BLaER1 (cell line): ENCODE measurements around the gene RNF4.

Source experiments
- H3K27ac ChIP-seq: shearing (Covaris generic); formaldehyde crosslinking; 2 replicates; pipeline ENCODE4 v1.8.1; 2022
- H3K27me3 ChIP-seq: shearing (Covaris generic); formaldehyde crosslinking; 2 replicates; pipeline ENCODE4 v1.8.1; 2022
- H3K36me3 ChIP-seq: shearing (Covaris generic); formaldehyde crosslinking; 2 replicates; pipeline ENCODE4 v1.8.1; 2022
- H3K4me1 ChIP-seq: shearing (Covaris generic); formaldehyde crosslinking; 2 replicates; pipeline ENCODE4 v1.8.1; 2022
- H3K4me2 ChIP-seq: shearing (Covaris generic); formaldehyde crosslinking; 2 replicates; pipeline ENCODE4 v1.8.1; 2022
- H3K4me3 ChIP-seq: shearing (Covaris generic); formaldehyde crosslinking; 2 replicates; pipeline ENCODE4 v1.8.1; 2022
- H3K9ac ChIP-seq: shearing (Covaris generic); formaldehyde crosslinking; 2 replicates; pipeline ENCODE4 v1.8.1; 2022
- H3K9me3 ChIP-seq: shearing (Covaris generic); formaldehyde crosslinking; 2 replicates; pipeline ENCODE4 v1.8.1; 2022
- H4K20me1 ChIP-seq: shearing (Covaris generic); formaldehyde crosslinking; 2 replicates; pipeline ENCODE4 v1.8.1; 2022
- Cebpa-rat ChIP-seq: shearing (Covaris generic); IDR thresholded peaks from 2 replicates; pipeline ENCODE4 v1.8.1; 2022

RNF4 gene

GRCh38 chr4:2468456-2469191, at the start of gene RNF4:
TSS of gene RNF4 (plus strand) at chr4:2469106. CDS start at chr4:2490494, 21,388 bp downstream.
- H3K9me3 ChIP-seq = peaks cover 14% of the 10 kb centered on the region
- no peak for TF ChIP-seq Cebpa-rat
- H3K36me3 ChIP-seq = peaks cover 31% of the 10 kb centered on the region
- peaks cover 43% of the 10 kb centered on the region for H3K4me1 ChIP-seq
- peak within 1 kb of the TSS; percentile 97 for H3K4me2 ChIP-seq
- peak within 1 kb of the TSS; percentile 99 for H3K27ac ChIP-seq
- H4K20me1 ChIP-seq = peaks cover 48% of the 10 kb centered on the region
- peaks cover 3% of the 10 kb centered on the region for H3K27me3 ChIP-seq
- H3K4me3 ChIP-seq = peak within 1 kb of the TSS; percentile 98
- H3K9ac ChIP-seq = peak within 1 kb of the TSS; percentile 99

DNA sequence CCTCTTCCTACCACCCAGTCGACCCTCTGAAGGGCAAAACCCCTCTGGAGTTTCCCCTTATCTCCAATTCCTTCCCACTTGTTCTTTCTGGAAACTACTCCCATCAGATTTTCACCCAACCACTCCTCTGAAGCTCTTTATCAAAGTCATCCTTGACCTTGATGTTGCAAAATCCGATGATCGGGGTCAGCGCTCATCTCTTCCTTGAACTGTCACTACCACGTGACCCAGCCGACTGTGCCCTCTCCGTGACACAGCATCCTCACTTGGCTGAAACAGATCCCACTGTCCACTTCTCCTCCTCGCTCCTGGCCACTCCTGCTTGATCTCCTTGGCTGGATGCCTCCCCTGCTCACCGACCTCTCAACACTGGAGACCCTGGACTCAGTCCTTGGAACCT, 49.1 kb upstream of the RNF4 start:
- peaks cover 37% of the 10 kb centered on the region for H4K20me1 ChIP-seq
- no peaks in the 10 kb centered on the region for H3K36me3 ChIP-seq
- H3K27me3 ChIP-seq = peaks cover 75% of the 10 kb centered on the region
- H3K4me1 ChIP-seq = peaks cover 46% of the 10 kb centered on the region
- H3K27ac ChIP-seq = no peak overlapping the region
- H3K4me2 ChIP-seq = no peak overlapping the region
- H3K9ac ChIP-seq = no peak overlapping the region
- H3K9me3 ChIP-seq = no peaks in the 10 kb centered on the region
- no peak for TF ChIP-seq Cebpa-rat
- H3K4me3 ChIP-seq = no peak overlapping the region

DNA sequence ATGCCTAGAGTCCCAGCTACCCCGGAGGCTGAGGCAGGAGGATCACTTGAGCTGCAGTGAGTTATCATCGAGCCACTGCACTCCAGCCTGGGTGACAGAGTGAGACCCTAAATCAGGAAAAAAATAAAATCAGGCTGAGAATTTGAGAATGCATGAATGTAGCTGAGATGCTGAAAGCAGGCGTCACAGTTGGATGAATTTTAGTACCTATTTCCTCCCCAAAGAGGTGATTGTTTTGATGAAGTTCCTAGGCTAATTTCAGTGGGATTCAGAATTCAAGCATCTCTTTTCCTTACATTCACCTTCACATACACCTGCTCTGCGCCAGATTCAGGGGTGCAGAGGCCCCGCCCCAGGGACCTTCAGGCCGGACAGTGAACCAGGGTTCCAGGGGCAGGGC, 47.0 kb upstream of the RNF4 start:
- Histone ChIP-seq H3K4me2 (peak overlapping the region; percentile 19; the same call in 1 of the 2 replicates), H3K27ac (no peak overlapping the region), H4K20me1 (peaks cover 20% of the 10 kb centered on the region), H3K9ac (no peak overlapping the region), H3K4me3 (no peak overlapping the region), H3K36me3 (no peaks in the 10 kb centered on the region), H3K27me3 (peaks cover 54% of the 10 kb centered on the region), H3K4me1 (peaks cover 42% of the 10 kb centered on the region), H3K9me3 (no peaks in the 10 kb centered on the region)
- no peak for TF ChIP-seq Cebpa-rat

- Histone ChIP-seq H3K27ac (no peak overlapping the region), H3K36me3 (no peaks in the 10 kb centered on the region), H3K9ac (no peak overlapping the region), H4K20me1 (peaks cover 16% of the 10 kb centered on the region), H3K9me3 (no peaks in the 10 kb centered on the region), H3K27me3 (peaks cover 42% of the 10 kb centered on the region), H3K4me2 (no peak overlapping the region), H3K4me1 (peaks cover 43% of the 10 kb centered on the region), H3K4me3 (no peak overlapping the region)
- TF ChIP-seq Cebpa-rat = no peak
These were observed 45.8 kb upstream of the RNF4 start for GRCh38 chr4:2423066-2423465.

DNA sequence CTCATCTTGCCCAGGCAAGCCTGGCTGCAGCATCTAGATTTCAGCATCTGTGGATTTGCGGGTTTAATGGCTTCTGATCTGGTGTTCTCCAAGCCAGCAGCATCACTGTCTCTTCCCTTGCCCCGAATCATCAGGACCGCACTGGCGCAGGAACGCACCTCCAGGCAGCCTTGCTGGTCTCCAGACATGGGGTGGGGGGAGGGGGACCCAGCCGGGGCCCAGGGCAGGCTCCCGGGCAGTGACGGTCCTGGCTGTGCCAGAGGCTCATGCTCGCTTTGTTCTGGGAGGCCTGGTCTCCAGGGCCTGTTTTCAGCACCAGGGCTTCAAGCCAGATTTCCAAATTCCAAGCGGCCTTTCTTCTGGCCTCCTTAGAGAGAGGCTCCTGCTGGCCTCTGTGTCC, 45.2 kb upstream of the RNF4 start:
- no peak overlapping the region for H3K9ac ChIP-seq
- no peak for TF ChIP-seq Cebpa-rat
- H3K4me1 ChIP-seq = peaks cover 46% of the 10 kb centered on the region
- peaks cover 15% of the 10 kb centered on the region; the same call in 1 of the 2 replicates for H4K20me1 ChIP-seq
- H3K27ac ChIP-seq = no peak overlapping the region
- H3K36me3 ChIP-seq = no peaks in the 10 kb centered on the region
- no peaks in the 10 kb centered on the region for H3K9me3 ChIP-seq
- H3K4me2 ChIP-seq = no peak overlapping the region
- H3K27me3 ChIP-seq = peaks cover 36% of the 10 kb centered on the region
- H3K4me3 ChIP-seq = no peak overlapping the region

- Histone ChIP-seq H3K27ac (no peak overlapping the region), H3K9me3 (no peaks in the 10 kb centered on the region), H3K27me3 (peaks cover 27% of the 10 kb centered on the region), H3K9ac (no peak overlapping the region), H4K20me1 (peaks cover 15% of the 10 kb centered on the region; the same call in 1 of the 2 replicates), H3K4me3 (no peak overlapping the region), H3K4me2 (no peak overlapping the region), H3K36me3 (no peaks in the 10 kb centered on the region), H3K4me1 (peaks cover 38% of the 10 kb centered on the region)
- TF ChIP-seq Cebpa-rat = no peak
These were observed 44.3 kb upstream of the RNF4 start for GRCh38 chr4:2424581-2424980.

DNA sequence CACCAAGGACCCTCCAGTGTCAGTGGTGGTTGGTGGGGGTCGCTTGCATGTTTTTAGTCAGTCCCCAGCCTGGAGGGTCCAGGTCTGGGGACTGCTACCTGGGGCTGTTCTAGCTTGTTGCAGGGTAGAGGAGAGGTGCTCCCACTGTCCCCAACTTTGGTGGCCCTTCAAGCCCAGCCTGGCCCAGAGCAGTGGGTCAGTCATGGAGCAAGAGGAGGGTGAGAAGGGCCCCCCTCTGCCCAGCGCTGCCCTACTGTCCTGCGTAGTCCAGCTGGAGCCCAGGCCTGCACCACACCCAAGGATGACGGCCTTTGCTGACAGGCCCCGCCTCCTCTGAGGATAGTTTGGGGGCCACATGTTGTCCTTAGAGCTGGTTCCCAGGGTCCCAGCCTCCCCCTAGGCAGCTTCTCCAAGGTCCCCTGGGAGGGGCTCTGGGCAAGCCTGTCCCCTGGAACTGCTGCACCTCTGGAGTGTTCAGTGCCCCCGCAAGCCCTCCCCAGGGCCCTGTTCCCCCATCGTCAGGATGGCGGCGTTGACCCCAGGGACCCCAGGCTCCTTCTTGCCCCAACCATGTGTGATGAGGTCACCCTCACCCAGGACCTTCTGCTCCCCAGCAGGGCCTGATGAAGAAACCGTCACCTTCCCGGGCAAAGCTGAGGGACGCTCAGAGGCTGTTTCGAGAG, 43.4 kb upstream of the RNF4 start:
- Histone ChIP-seq H3K4me1 (peaks cover 35% of the 10 kb centered on the region), H3K4me3 (no peak overlapping the region), H3K27me3 (peaks cover 18% of the 10 kb centered on the region), H3K27ac (no peak overlapping the region), H3K4me2 (no peak overlapping the region), H3K36me3 (no peaks in the 10 kb centered on the region), H3K9me3 (no peaks in the 10 kb centered on the region), H4K20me1 (peaks cover 10% of the 10 kb centered on the region; the same call in 1 of the 2 replicates), H3K9ac (no peak overlapping the region)
- TF ChIP-seq Cebpa-rat = no peak

DNA sequence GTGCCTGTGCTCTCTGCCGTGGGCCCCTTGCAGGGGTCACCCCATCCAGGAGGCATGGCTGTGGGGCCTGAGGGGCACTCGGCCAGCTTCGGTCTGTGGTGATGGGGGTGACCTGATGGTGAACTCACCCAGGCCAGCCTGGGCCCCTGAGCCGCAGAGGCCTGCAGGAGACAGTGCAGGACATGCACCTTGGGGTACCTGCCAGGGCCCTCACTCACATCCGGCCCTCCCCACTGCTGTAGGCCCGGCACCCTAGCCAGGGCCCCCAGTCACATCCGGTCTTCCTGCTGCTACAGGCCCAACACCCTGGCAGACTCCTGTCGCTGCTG, 42.9 kb upstream of the RNF4 start:
- no peaks in the 10 kb centered on the region for H3K36me3 ChIP-seq
- peaks cover 12% of the 10 kb centered on the region for H3K27me3 ChIP-seq
- H3K4me1 ChIP-seq = peaks cover 35% of the 10 kb centered on the region
- TF ChIP-seq Cebpa-rat = no peak
- H3K27ac ChIP-seq = no peak overlapping the region
- H3K4me2 ChIP-seq = no peak overlapping the region
- H3K9me3 ChIP-seq = no peaks in the 10 kb centered on the region
- H4K20me1 ChIP-seq = 0 out of 2 replicates have a peak, but pooled peaks cover 10% of the 10 kb centered on the region
- H3K4me3 ChIP-seq = no peak overlapping the region
- no peak overlapping the region for H3K9ac ChIP-seq

DNA sequence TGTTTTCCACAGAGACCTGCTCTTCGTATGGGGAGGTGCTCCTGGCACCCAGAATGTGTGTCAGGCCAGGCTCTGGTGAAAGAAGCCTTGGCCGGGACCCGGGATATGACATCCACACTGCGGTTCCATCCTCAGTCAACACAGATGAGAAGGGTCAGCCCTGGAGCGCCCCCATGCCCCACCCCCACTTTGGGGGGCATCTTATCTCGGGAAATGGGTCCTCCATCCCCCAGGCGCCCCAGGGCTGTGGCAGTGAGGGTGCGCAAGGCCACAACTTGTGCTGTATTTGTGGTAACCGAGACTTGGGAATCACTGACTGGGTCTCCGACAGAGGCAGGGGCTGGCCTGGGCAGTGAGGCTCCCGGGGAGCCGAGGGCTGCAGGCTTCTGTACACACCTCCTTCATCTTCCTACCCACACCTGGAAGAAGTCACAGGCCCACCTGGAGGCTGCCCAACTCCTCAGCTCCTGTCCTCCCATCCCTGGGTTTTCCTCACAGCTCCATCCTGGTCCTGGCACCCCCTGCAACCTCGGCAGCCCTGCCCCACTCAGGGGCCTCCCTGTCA, 42.1 kb upstream of the RNF4 start:
- Histone ChIP-seq H3K4me3 (no peak overlapping the region), H3K9me3 (no peaks in the 10 kb centered on the region), H3K27me3 (peaks cover 7% of the 10 kb centered on the region; the same call in 1 of the 2 replicates), H3K4me1 (peaks cover 29% of the 10 kb centered on the region), H4K20me1 (0 out of 2 replicates have a peak, but pooled peaks cover 10% of the 10 kb centered on the region), H3K27ac (no peak overlapping the region), H3K36me3 (no peaks in the 10 kb centered on the region), H3K4me2 (no peak overlapping the region), H3K9ac (no peak overlapping the region)
- no peak for TF ChIP-seq Cebpa-rat
